HG02870 (cell line): ENCODE results near the gene PIAS1.
"Not testable (repeated sequence)": the region's sequence is repeated elsewhere in the genome, so short reads cannot be mapped to it uniquely, and the experiment has no call there.

Experiments
- ATAC-seq: cut with Tn5 transposase; IDR thresholded peaks from one replicate; pipeline ENCODE4 v1.9.1; 2021; ENCODE audit warnings: mild to moderate bottlenecking, moderate library complexity; ENCODE audit not compliant: unreplicated experiment

Gene PIAS1

GRCh38 chr15:68034081-68034480, 20.0 kb upstream of the PIAS1 start:
- ATAC-seq: no peak

GRCh38 chr15:68034719-68035293, 19.3 kb upstream of the PIAS1 start:
- ATAC-seq: no peak

GRCh38 chr15:68038246-68038645, 15.9 kb upstream of the PIAS1 start:
- no peak for ATAC-seq

GRCh38 chr15:68040144-68040543, 14.0 kb upstream of the PIAS1 start:
- no peak for ATAC-seq

- ATAC-seq: no peak
Measured at GRCh38 chr15:68042156-68042854, 11.8 kb upstream of the PIAS1 start.

GRCh38 chr15:68042855-68043222, 11.3 kb upstream of the PIAS1 start:
- ATAC-seq: no peak

GRCh38 chr15:68045289-68046265, 8.5 kb upstream of the PIAS1 start:
- no peak for ATAC-seq

- ATAC-seq: no peak
Measured at GRCh38 chr15:68047826-68048225, 6.3 kb upstream of the PIAS1 start.

GRCh38 chr15:68051109-68051508, 3.0 kb upstream of the PIAS1 start:
- ATAC-seq: no peak

GRCh38 chr15:68051907-68052306, 2.2 kb upstream of the PIAS1 start:
- ATAC-seq: no peak

GRCh38 chr15:68052431-68052830, 1.7 kb upstream of the PIAS1 start:
- no peak for ATAC-seq

- ATAC-seq: no peak
Measured at GRCh38 chr15:68053001-68053400, 1.1 kb upstream of the PIAS1 start.

GRCh38 chr15:68054628-68055223, 611 bp downstream of the PIAS1 start:
- peak; percentile 11 for ATAC-seq

- ATAC-seq: peak; percentile 45
Measured at GRCh38 chr15:68055224-68055705, 1.1 kb downstream of the PIAS1 start.

- no peak for ATAC-seq
Measured at GRCh38 chr15:68056097-68056865, 2.2 kb downstream of the PIAS1 start.

GRCh38 chr15:68057034-68057433, 2.9 kb downstream of the PIAS1 start:
- no peak for ATAC-seq

GRCh38 chr15:68057758-68058157, 3.6 kb downstream of the PIAS1 start:
- no peak for ATAC-seq

GRCh38 chr15:68058970-68059369, 4.9 kb downstream of the PIAS1 start:
- ATAC-seq: not testable (repeated sequence)

GRCh38 chr15:68059630-68060029, 5.5 kb downstream of the PIAS1 start:
- no peak for ATAC-seq

GRCh38 chr15:68061171-68061570, 7.1 kb downstream of the PIAS1 start:
- no peak for ATAC-seq
